ENCODE data around the gene SPTBN5. TPM values are rescaled to one million over a fixed set of nuclear protein-coding genes. Genes with fewer than 3 reads are reported as not detected.

The SPTBN5 gene
- total RNA-seq, 2 experiments from 2014 or later = 0.17 to 0.32 TPM

DNA sequence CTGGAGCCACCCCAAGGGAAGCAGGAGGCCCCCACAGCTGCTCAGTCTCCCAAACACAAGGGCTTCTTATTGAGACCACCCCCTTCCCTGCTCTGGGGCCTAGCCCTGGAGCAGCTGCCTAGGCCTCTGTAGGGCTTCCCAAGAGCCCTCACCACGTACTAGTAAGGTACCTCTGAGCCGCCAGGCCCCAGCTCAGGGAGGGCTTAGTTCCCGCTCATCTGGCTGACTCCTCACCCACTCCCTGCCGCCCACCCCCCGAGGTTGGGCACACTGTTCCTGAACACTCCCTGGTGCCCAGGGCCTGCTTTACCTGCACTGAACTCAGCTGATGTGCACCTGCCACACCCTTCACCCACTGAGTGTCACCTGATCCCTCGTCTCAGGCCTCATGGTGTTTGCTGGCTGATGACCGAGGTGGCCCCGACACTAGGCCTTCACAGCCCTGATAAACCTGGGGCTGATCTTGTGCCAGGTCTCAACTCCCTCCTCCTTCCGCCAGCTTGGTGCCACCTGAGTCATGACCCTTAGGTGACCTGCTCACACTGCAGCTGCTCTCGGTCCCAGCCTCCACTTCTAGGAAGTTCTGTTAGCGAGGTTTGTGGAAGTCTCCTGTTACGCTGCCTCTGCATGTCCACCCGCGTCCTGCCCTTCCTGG lies 18.0 kb upstream of the SPTBN5 start:
- H3K9me3 Mint-ChIP-seq = no peaks in the 10 kb centered on the region
- H3K4me3 Mint-ChIP-seq = no peak overlapping the region
- H3K27me3 Mint-ChIP-seq (ENCODE audit: low read depth) = no peaks in the 10 kb centered on the region
- peaks cover 27% of the 10 kb centered on the region for H3K36me3 Mint-ChIP-seq (ENCODE audit: low read depth)
- no peak for DNase-seq
- H3K4me1 Mint-ChIP-seq (ENCODE audit: low read depth) = peaks cover 2% of the 10 kb centered on the region
- CTCF ChIA-PET = no interaction called here
- H3K27ac Mint-ChIP-seq = no peak overlapping the region
- intact Hi-C loops (cut with micrococcal nuclease) = no loop called here

DNA sequence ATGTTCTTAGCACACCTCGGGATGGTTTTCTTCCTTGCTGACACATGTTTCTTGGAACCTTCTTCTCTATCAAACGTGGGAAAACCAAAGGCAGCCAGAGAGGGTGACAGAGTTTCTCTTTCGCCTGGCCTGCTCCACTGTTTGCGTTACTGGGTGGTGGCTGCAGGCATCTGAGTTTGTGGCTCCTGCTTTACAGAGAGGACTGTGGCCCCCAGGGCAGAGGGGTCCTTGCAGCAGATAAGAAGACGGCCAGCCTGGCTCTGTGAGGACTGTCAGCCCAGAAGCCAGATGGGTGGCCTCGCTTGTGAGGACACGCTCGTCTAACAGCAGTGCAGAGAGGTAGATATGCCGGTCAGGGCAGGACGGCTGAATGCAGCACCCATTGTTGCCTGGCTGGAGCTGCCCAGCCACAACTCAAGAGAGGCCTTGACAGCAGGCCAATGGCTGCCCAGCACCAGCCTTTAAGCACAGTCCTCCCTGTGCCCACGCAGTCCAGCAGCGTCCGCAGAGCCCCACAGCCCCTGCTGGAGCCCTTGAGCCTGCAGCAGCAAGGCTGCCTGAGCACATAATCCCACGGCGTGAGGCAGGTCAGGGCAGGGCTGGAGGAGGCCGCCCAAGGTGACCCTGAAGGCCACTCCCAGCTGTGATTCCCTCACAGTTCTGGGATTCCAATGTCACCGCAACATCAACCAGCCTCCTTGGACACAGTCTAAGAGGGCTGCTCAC lies 15.0 kb upstream of the SPTBN5 start:
- no peak for DNase-seq
- H3K4me1 Mint-ChIP-seq (ENCODE audit: low read depth) = peaks cover 11% of the 10 kb centered on the region
- H3K27me3 Mint-ChIP-seq (ENCODE audit: low read depth) = no peaks in the 10 kb centered on the region
- peaks cover 38% of the 10 kb centered on the region for H3K36me3 Mint-ChIP-seq (ENCODE audit: low read depth)
- H3K4me3 Mint-ChIP-seq = no peak overlapping the region
- no peaks in the 10 kb centered on the region for H3K9me3 Mint-ChIP-seq
- H3K27ac Mint-ChIP-seq = no peak overlapping the region
- intact Hi-C loops (cut with micrococcal nuclease) = no loop called here
- CTCF ChIA-PET = interaction anchor here (0.6 to 1.2 kb wide), 2 partner anchors 51 to 105 kb away, joined by 3 read pairs; no protein-coding TSS in a partner anchor

DNA sequence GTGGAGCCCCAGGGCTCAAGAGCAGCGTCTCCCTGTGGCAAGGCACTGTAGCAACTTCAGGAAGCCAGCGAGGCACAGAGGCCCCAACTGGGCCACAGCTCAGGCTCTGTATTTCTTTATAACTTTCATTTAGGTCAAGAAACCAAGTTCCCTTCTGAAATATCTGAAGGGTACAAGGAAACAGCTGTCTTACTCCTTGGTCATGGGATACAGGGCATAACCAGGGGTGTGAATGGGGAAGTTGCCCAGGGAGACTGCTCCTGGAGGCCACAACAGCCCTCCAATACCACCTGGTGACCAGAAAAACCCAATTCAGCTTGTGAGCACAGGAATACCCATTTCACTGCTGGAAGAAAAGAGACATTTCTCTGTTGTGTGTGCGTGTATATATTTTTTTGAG lies 13.3 kb upstream of the SPTBN5 start:
- no peak overlapping the region for H3K4me3 Mint-ChIP-seq

DNA sequence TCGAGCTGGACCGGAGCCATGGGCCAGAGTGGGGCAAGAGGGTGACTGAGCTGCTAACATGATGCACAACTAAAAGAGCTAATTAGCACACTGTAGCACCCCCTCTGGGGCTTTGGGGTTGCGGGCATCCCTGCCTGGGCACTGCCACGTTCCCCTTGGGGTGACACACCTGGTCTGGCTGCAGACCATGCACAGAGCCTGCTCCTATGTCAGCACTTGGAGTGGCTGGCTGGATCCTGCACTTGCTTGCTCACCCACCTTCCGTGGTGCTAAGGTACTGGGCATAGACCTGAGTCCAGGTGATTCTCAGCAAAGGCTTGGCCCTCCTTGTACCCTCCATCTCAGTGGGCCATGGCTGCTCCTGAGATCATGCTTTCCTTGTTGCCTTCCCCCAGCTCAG lies 12.8 kb upstream of the SPTBN5 start:
- no peak for DNase-seq
- Mint-ChIP-seq H3K4me1 (ENCODE audit: low read depth) (peaks cover 11% of the 10 kb centered on the region), H3K4me3 (no peak overlapping the region), H3K36me3 (ENCODE audit: low read depth) (peaks cover 38% of the 10 kb centered on the region), H3K27me3 (ENCODE audit: low read depth) (no peaks in the 10 kb centered on the region), H3K9me3 (no peaks in the 10 kb centered on the region), H3K27ac (no peak overlapping the region)
- CTCF ChIA-PET = interaction anchor here (0.6 to 1.6 kb wide), 3 partner anchors 30 to 133 kb away, joined by 3 to 4 read pairs (median 3); partner anchors contain the start of gene MAPKBP1
- intact Hi-C loops (cut with micrococcal nuclease) = no loop called here

More for the DNA sequence above, 13.3 kb upstream of the SPTBN5 start:
- Mint-ChIP-seq H3K36me3 (ENCODE audit: low read depth) (peaks cover 38% of the 10 kb centered on the region), H3K27ac (peak overlapping the region; percentile 21), H3K27me3 (ENCODE audit: low read depth) (no peaks in the 10 kb centered on the region), H3K4me1 (ENCODE audit: low read depth) (peaks cover 11% of the 10 kb centered on the region), H3K9me3 (no peaks in the 10 kb centered on the region)
- no peak for DNase-seq
- intact Hi-C loops (cut with micrococcal nuclease) = no loop called here
- CTCF ChIA-PET = interaction anchor here (0.6 to 0.9 kb wide), 2 partner anchors 44 to 133 kb away, joined by 3 to 4 read pairs; partner anchors contain the start of gene MAPKBP1

DNA sequence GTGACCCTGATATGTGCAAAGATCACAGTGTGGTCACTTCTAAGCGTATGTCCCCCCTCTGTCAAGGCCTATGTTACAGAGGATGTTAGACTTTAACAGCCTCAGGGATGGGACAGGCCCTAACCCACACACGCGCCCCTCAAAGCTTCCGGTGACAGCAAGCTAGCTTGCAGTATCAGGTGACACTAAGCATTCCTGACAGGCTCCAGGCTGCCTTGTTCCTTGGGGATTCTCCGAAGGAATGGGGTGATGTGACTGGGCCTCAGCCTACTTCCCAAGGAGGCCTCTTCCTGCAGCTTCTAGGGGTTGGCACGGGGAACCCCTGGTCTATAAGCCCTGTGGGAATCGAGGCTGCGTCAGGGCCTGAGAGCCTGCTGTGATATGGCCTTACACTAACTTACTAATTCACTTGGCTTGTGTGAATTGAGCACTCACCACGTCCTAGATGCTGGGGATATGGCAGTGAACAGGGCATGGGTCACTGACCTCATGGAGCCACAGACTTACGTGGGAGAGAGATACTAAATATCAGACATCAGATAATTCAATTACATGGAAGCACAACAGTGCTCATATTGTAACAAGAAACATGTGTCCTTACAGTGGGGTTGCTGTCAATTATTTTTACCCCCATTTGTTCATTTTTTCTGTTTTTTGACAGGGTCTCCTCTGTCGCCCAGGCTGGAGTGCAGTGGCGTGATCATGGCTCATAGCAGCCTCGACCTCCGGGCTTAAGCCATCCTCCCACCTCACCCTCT lies 11.4 kb upstream of the SPTBN5 start:
- peaks cover 45% of the 10 kb centered on the region for H3K36me3 Mint-ChIP-seq (ENCODE audit: low read depth)
- no peak overlapping the region for H3K27ac Mint-ChIP-seq

DNA sequence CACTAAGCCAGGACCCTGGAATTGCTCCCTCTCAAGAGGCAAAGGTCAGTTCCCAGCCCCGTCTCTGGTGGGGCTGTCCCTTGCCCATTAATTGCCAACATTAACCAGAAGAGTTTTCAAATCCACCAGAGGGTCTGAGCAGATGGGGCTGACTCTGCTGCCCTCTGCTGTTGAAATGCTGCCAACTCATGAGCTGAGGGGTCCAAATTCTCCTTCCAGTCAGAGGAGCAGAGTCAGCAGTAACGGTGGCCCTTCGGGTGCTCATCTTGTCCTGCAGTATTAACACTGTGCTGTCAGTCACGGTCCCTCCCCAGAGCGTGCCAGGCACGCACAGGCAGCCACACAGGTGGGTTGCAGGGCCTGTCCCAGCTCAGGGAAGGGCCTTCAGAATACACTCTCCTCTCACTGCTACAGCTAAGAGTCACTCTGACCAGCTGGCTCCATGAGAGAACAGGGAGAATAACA lies 10.7 kb upstream of the SPTBN5 start:
- Mint-ChIP-seq H3K9me3 (no peaks in the 10 kb centered on the region), H3K4me3 (no peak overlapping the region), H3K27ac (no peak overlapping the region), H3K36me3 (ENCODE audit: low read depth) (peaks cover 42% of the 10 kb centered on the region), H3K4me1 (ENCODE audit: low read depth) (peaks cover 11% of the 10 kb centered on the region), H3K27me3 (ENCODE audit: low read depth) (no peaks in the 10 kb centered on the region)
- intact Hi-C loops (cut with micrococcal nuclease) = loop anchor here (1.0 to 5.0 kb wide), 6 partner anchors 32 to 347 kb away; partner anchors contain the start of gene MAPKBP1
- CTCF ChIA-PET = interaction anchor here (0.5 to 3.9 kb wide), 30 partner anchors 10 to 792 kb away, joined by 3 to 26 read pairs (median 4); partner anchors contain the start of genes MAPKBP1 and PLA2G4B
- DNase-seq = peak; percentile 82

More for the DNA sequence above, 11.4 kb upstream of the SPTBN5 start:
- no peak for DNase-seq
- Mint-ChIP-seq H3K4me3 (no peak overlapping the region), H3K4me1 (ENCODE audit: low read depth) (peaks cover 11% of the 10 kb centered on the region), H3K27me3 (ENCODE audit: low read depth) (no peaks in the 10 kb centered on the region), H3K9me3 (no peaks in the 10 kb centered on the region)
- intact Hi-C loops (cut with micrococcal nuclease) = loop anchor here (2.0 kb wide), 1 partner anchor 78 kb away; no protein-coding TSS in a partner anchor
- CTCF ChIA-PET = interaction anchor here (0.5 to 3.9 kb wide), 28 partner anchors 10 to 305 kb away, joined by 3 to 26 read pairs (median 4); partner anchors contain the start of genes MAPKBP1 and PLA2G4B

DNA sequence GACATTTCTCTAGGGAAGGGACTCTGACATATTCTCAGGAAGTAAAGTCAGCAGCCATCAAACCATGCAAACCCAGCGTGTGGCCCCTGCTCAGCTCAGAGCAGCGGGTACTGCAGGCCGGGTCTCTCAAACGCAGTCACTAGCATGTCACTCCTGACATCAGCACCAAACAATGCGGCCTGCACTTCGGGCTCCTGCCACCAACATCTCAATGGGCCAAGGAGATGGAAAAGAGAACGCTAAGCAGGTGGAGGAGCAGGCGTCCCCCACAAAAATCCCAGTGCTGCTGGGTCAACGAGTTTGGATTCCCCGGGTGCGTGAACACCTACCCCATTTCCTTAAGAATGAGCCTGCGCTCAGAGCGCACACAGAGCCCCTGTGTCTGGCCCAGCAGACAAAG lies 9.9 kb upstream of the SPTBN5 start:
- no peak overlapping the region for H3K27ac Mint-ChIP-seq
- no peak overlapping the region for H3K4me3 Mint-ChIP-seq
- no peaks in the 10 kb centered on the region for H3K9me3 Mint-ChIP-seq
- intact Hi-C loops (cut with micrococcal nuclease) = loop anchor here (1.0 to 5.0 kb wide), 6 partner anchors 33 to 346 kb away; partner anchors contain the start of gene MAPKBP1
- H3K36me3 Mint-ChIP-seq (ENCODE audit: low read depth) = peaks cover 38% of the 10 kb centered on the region
- H3K27me3 Mint-ChIP-seq (ENCODE audit: low read depth) = no peaks in the 10 kb centered on the region
- no peak for DNase-seq
- CTCF ChIA-PET = interaction anchor here (0.8 to 3.9 kb wide), 8 partner anchors 9 to 346 kb away, joined by 3 to 26 read pairs (median 4); partner anchors contain the start of gene MAPKBP1
- peaks cover 11% of the 10 kb centered on the region for H3K4me1 Mint-ChIP-seq (ENCODE audit: low read depth)

DNA sequence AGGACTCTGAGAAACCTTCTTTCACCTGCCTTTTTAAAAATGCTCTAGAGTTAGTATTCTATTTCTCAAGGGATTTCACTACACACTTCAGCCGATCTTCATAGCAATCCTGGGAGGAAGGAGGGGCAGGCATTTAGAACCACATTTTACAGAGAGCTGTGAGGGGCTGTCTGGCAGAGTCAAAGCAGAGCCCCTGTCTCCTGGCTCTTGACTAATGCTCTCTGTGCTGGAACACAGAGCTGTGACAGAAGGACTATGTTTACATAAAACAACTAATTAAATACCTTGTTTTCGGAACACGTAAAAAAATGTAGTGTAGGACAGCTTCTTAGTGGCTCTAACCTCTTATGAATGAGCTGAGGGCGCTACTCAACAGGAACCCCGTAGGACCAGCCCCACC lies 7.6 kb upstream of the SPTBN5 start:
- CTCF ChIA-PET = interaction anchor here (1.9 kb wide), 1 partner anchor 128 kb away, joined by 5 read pairs; the partner anchor contains the start of gene MAPKBP1
- Mint-ChIP-seq H3K4me1 (ENCODE audit: low read depth) (peaks cover 18% of the 10 kb centered on the region), H3K4me3 (no peak overlapping the region), H3K9me3 (no peaks in the 10 kb centered on the region), H3K27me3 (ENCODE audit: low read depth) (no peaks in the 10 kb centered on the region), H3K36me3 (ENCODE audit: low read depth) (peaks cover 25% of the 10 kb centered on the region), H3K27ac (no peak overlapping the region)
- DNase-seq = no peak
- intact Hi-C loops (cut with micrococcal nuclease) = loop anchor here (5.0 kb wide), 1 partner anchor 299 kb away; no protein-coding TSS in a partner anchor

DNA sequence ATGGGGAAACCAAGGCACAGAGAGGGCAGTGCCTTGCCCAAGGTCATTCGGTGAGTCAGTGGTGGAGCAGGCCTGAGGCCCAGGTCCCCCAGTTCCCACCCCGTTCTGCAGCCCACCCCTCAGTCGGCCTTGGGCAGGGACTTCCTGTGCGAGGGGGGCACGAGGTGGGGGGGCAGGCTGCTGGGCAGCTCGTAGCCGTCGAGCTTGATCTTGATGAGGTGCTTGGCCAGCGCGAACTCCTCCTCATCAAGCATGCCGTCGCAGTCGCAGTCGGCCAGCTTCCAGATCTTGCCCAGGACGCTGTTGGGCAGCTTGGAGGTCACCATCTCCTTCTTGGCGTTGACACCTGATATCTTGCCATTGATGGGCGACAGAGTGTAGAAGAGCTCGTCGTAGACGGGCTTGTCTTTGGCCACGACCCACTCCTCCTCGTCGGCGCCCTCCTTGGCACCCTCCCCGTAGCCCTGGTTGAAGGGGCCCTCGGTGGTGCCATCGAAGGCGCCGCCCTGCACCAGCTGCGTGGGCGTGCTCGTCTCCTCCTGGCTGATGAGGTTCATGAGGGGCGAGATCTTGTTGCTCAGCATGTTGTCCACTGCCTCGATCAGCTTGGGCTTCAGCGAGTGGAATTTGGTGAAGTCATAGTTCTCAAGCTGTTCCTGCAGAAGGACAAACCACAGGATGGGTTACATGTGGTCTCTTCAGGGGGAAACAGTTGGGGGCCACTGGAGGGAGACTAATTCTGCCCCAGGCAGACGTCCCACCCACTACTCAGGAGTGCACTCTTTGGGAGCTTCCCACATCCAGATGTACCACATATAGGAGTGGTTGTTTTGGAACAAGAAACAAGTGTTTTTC lies 6.9 kb upstream of the SPTBN5 start:
- H3K27ac Mint-ChIP-seq = no peak overlapping the region
- peaks cover 18% of the 10 kb centered on the region for H3K4me1 Mint-ChIP-seq (ENCODE audit: low read depth)
- CTCF ChIA-PET = interaction anchor here (1.9 kb wide), 1 partner anchor 127 kb away, joined by 5 read pairs; the partner anchor contains the start of gene MAPKBP1
- intact Hi-C loops (cut with micrococcal nuclease) = loop anchor here (5.0 kb wide), 1 partner anchor 298 kb away; no protein-coding TSS in a partner anchor
- no peak overlapping the region for H3K4me3 Mint-ChIP-seq
- H3K9me3 Mint-ChIP-seq = no peaks in the 10 kb centered on the region
- peaks cover 21% of the 10 kb centered on the region for H3K36me3 Mint-ChIP-seq (ENCODE audit: low read depth)
- no peak for DNase-seq
- H3K27me3 Mint-ChIP-seq (ENCODE audit: low read depth) = no peaks in the 10 kb centered on the region

DNA sequence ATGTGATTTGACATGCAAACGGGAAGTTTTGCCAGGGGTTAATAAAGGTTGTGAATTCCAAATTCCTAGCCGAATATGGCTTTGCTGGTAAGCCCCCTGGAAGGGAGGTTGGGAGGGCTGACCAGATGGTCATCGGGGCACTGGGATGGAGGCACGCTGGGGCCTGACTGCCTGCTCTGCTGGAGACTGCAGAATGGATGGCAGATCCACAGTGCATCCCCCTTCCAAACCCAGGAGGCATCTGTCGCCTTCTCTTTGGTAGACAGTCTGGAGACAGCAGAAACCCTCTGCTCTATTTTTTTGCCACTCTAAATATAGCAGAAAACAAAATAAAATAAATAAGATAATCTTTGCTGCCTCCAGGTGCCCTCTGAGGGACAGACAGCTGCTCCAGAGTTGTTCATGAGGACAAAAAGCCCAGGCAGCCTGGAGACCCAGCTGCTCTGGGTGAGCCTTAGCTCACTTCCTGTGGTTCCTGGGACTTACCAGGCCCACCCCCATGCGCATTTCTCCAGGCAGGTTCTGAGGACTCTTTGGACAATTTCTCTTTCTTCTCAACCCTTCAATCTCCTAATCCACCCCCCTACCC lies 6.1 kb upstream of the SPTBN5 start:
- Mint-ChIP-seq H3K4me3 (no peak overlapping the region), H3K9me3 (no peaks in the 10 kb centered on the region), H3K27ac (no peak overlapping the region), H3K4me1 (ENCODE audit: low read depth) (peaks cover 20% of the 10 kb centered on the region), H3K27me3 (ENCODE audit: low read depth) (no peaks in the 10 kb centered on the region), H3K36me3 (ENCODE audit: low read depth) (peaks cover 16% of the 10 kb centered on the region)
- CTCF ChIA-PET = interaction anchor here (1.9 kb wide), 1 partner anchor 126 kb away, joined by 5 read pairs; the partner anchor contains the start of gene MAPKBP1
- intact Hi-C loops (cut with micrococcal nuclease) = loop anchor here (5.0 kb wide), 1 partner anchor 298 kb away; no protein-coding TSS in a partner anchor
- no peak for DNase-seq
